GM12865 (cell line): ENCODE measurements around the gene FUT8.
A peak's percentile ranks its signal among the peaks of the same experiment; 100 is the strongest.

Experiments
- DNase-seq: peaks from one replicate; pipeline ENCODE4 v3.0.0; 2010; ENCODE audit warnings: low read depth
- H3K4me3 ChIP-seq: 2 replicates; pipeline ENCODE4 v1.5.1; 2011; ENCODE audit warnings: mild to moderate bottlenecking, low read depth, low read length, control low read depth
- CTCF ChIP-seq: IDR thresholded peaks from 2 replicates; pipeline ENCODE4 v1.5.1; 2011; ENCODE audit warnings: low read length, control low read depth, low read depth, inconsistent platforms; ENCODE audit not compliant: insufficient read depth; ENCODE audit errors: missing control alignments

Gene FUT8

GRCh38 chr14:65476273-65476941 is 63.9 kb downstream of the FUT8 start:
- H3K4me3 ChIP-seq: no peak overlapping the region
- peak; percentile 74 for DNase-seq
- TF ChIP-seq CTCF: no peak

GRCh38 chr14:65476942-65477318 is 64.4 kb downstream of the FUT8 start:
- TF ChIP-seq CTCF: no peak
- DNase-seq: no peak
- no peak overlapping the region for H3K4me3 ChIP-seq

- TF ChIP-seq CTCF: no peak
- no peak overlapping the region for H3K4me3 ChIP-seq
- no peak for DNase-seq
Measured at GRCh38 chr14:65478017-65478416, 65.5 kb downstream of the FUT8 start.

GRCh38 chr14:65478596-65478995 is 66.1 kb downstream of the FUT8 start:
- no peak for TF ChIP-seq CTCF
- H3K4me3 ChIP-seq: no peak overlapping the region
- peak; percentile 55 for DNase-seq

GRCh38 chr14:65479386-65479785 is 66.9 kb downstream of the FUT8 start:
- H3K4me3 ChIP-seq: no peak overlapping the region
- DNase-seq: no peak
- TF ChIP-seq CTCF: no peak

- TF ChIP-seq CTCF: no peak
- peak overlapping the region; percentile 32 for H3K4me3 ChIP-seq
- no peak for DNase-seq
Measured at GRCh38 chr14:65482757-65483438, 70.4 kb downstream of the FUT8 start.
